Nephron progenitor cell (in vitro differentiated cells): ENCODE data around the gene ANKRD29.

Experiments used
- DNase-seq: peaks from one replicate; pipeline ENCODE4 v3.0.0; 2021
- H3K27ac Mint-ChIP-seq: 2 replicates; pipeline ENCODE4 v1.8.0; 2021; ENCODE audit warnings: mild to moderate bottlenecking, moderate library complexity, mixed read lengths
- H3K27me3 Mint-ChIP-seq: 2 replicates; pipeline ENCODE4 v1.8.0; 2021; ENCODE audit warnings: mild to moderate bottlenecking, low read depth, mixed read lengths; ENCODE audit not compliant: poor library complexity
- H3K36me3 Mint-ChIP-seq: 2 replicates; pipeline ENCODE4 v1.8.0; 2021; ENCODE audit warnings: low read depth, mixed read lengths
- H3K4me1 Mint-ChIP-seq: 2 replicates; pipeline ENCODE4 v1.8.0; 2021; ENCODE audit warnings: mixed read lengths
- H3K4me3 Mint-ChIP-seq: 2 replicates; pipeline ENCODE4 v1.8.0; 2021; ENCODE audit warnings: mild to moderate bottlenecking, moderate library complexity, mixed read lengths
- H3K9me3 Mint-ChIP-seq: 2 replicates; pipeline ENCODE4 v1.8.0; 2021; ENCODE audit warnings: mild to moderate bottlenecking, moderate library complexity, mixed read lengths
- CTCF ChIP-seq: fragments of 200-600 bp; sonication (generic); IDR thresholded peaks from 2 replicates; pipeline ENCODE4 v1.5.0; 2021; ENCODE audit warnings: antibody characterized with exemption

The ANKRD29 gene

DNA sequence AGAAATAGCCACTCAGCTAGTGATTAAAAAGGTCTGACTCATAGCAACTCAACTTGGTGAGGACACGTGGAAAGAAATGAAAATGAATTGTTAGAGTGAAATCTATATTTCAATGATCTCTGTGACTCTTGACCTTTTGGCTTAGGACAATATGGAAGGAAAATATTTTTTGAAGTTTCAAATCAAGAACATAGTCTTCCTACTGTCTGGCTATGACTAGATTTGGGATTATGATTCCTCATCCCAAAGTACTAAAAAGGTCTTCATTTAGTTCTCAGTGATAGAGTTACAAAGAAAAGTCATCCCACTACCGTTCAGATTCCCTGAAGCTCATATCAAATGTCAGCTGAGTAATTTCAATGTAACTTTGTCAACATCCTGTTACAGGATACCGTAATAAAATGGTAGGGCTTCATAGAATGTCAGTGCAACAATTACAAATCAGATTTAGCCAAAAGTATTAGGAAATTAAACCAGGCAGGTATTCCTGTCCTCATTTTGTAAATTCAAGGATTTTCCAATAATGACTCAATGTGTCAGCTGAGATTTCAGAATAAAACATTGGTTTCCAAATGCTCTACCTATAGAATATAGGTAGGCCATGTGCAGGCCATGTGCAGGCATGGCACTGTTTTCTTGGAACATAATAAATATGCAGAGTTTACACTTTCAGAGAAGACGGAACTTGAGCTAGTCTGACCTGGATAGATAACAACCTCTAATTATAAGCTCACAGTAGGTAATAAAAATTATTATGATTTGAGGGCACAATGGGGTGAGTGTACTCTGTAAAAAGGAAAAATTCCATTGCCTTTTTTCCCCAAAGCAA lies 36.0 kb downstream of the ANKRD29 start:
- no peak for TF ChIP-seq CTCF
- H3K27ac Mint-ChIP-seq: no peak overlapping the region
- peaks cover 12% of the 10 kb centered on the region for H3K4me1 Mint-ChIP-seq
- H3K4me3 Mint-ChIP-seq: no peak overlapping the region
- peaks cover 19% of the 10 kb centered on the region for H3K27me3 Mint-ChIP-seq
- H3K36me3 Mint-ChIP-seq: no peaks in the 10 kb centered on the region
- no peaks in the 10 kb centered on the region for H3K9me3 Mint-ChIP-seq
- no peak for DNase-seq

- TF ChIP-seq CTCF: no peak
- Mint-ChIP-seq H3K4me3 (no peak overlapping the region), H3K4me1 (peaks cover 25% of the 10 kb centered on the region), H3K27ac (no peak overlapping the region), H3K36me3 (no peaks in the 10 kb centered on the region), H3K27me3 (peaks cover 52% of the 10 kb centered on the region), H3K9me3 (no peaks in the 10 kb centered on the region)
- no peak for DNase-seq
Observed at GRCh38 chr18:23623040-23623439, 39.7 kb downstream of the ANKRD29 start.

DNA sequence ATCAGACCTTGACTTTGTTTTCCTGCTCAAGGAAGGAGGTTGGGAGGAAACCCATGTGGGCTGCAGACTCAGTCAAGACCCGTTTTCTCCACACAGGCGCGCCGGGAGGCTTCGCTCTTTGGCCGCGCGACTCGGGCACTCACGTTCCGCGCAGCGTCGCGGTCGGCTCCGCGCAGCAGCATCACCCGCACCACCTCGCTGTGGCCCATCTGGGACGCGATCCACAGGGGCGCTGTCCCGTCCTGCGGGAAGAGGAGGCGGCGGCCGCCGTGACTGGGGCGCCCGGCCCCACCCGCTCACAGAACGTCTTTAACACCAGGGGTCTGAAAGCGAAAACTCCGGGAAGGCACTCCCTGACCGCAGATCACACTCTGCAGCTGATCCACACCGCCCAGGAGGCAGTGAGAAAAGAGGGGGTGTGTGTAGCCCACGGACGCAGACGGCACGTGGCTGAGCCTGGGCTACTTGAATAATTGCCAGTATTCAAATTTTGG lies 43.3 kb downstream of the ANKRD29 start:
- Mint-ChIP-seq H3K9me3 (no peaks in the 10 kb centered on the region), H3K4me3 (peak overlapping the region; percentile 80), H3K27ac (no peak overlapping the region), H3K36me3 (no peaks in the 10 kb centered on the region), H3K27me3 (peaks cover 65% of the 10 kb centered on the region), H3K4me1 (peaks cover 19% of the 10 kb centered on the region)
- TF ChIP-seq CTCF: no peak
- peak; percentile 63 for DNase-seq

- peak; percentile 42 for DNase-seq
- Mint-ChIP-seq H3K4me3 (peak overlapping the region; percentile 80), H3K27me3 (peaks cover 65% of the 10 kb centered on the region), H3K36me3 (no peaks in the 10 kb centered on the region), H3K4me1 (peaks cover 19% of the 10 kb centered on the region), H3K9me3 (no peaks in the 10 kb centered on the region), H3K27ac (no peak overlapping the region)
- no peak for TF ChIP-seq CTCF
Observed at GRCh38 chr18:23618862-23619387, 43.8 kb downstream of the ANKRD29 start.

GRCh38 chr18:23617412-23618014 lies 45.2 kb downstream of the ANKRD29 start:
- Mint-ChIP-seq H3K4me3 (no peak overlapping the region), H3K9me3 (no peaks in the 10 kb centered on the region), H3K27me3 (peaks cover 59% of the 10 kb centered on the region), H3K36me3 (no peaks in the 10 kb centered on the region), H3K4me1 (peaks cover 19% of the 10 kb centered on the region), H3K27ac (no peak overlapping the region)
- no peak for TF ChIP-seq CTCF
- no peak for DNase-seq
